ENCODE measurements around the gene DGKI.

The DGKI gene

GRCh38 chr7:137846827-137847567 lies at the start of gene DGKI:
Gene DGKI (minus strand): TSS chr7:137846974.
- DNase-seq, result peak in 13 of 14 donors; percentile 28 to 85 (median 64)

- DNase-seq, result no peak
Observed at GRCh38 chr7:137895301-137896221, 48.8 kb upstream of the DGKI start.

GRCh38 chr7:137893143-137893742 lies 46.5 kb upstream of the DGKI start:
- DNase-seq, result no peak

GRCh38 chr7:137891016-137891655 lies 44.4 kb upstream of the DGKI start:
- no peak for DNase-seq

- no peak for DNase-seq
Observed at GRCh38 chr7:137890449-137890921, 43.7 kb upstream of the DGKI start.

- DNase-seq, result no peak
Observed at GRCh38 chr7:137888241-137888640, 41.5 kb upstream of the DGKI start.

GRCh38 chr7:137886746-137887145 lies 40.0 kb upstream of the DGKI start:
- no peak for DNase-seq

- no peak for DNase-seq
Observed at GRCh38 chr7:137886281-137886680, 39.5 kb upstream of the DGKI start.

- no peak for DNase-seq
Observed at GRCh38 chr7:137885678-137886077, 38.9 kb upstream of the DGKI start.

GRCh38 chr7:137882806-137883205 lies 36.0 kb upstream of the DGKI start:
- no peak for DNase-seq

- DNase-seq, result peak in 2 of 14 donors; percentile 7 to 15
Observed at GRCh38 chr7:137882261-137882668, 35.5 kb upstream of the DGKI start.

- DNase-seq, result no peak
Observed at GRCh38 chr7:137881607-137882260, 35.0 kb upstream of the DGKI start.

- DNase-seq, result no peak
Observed at GRCh38 chr7:137880432-137880831, 33.7 kb upstream of the DGKI start.

- DNase-seq, result peak in 2 of 14 donors; percentile 8 to 15
Observed at GRCh38 chr7:137879357-137880158, 32.8 kb upstream of the DGKI start.

GRCh38 chr7:137878333-137878961 lies 31.7 kb upstream of the DGKI start:
- DNase-seq, result peak in 4 of 14 donors; percentile 9 to 37 (median 27)

GRCh38 chr7:137877027-137877675 lies 30.4 kb upstream of the DGKI start:
- DNase-seq, result no peak

GRCh38 chr7:137875746-137876145 lies 29.0 kb upstream of the DGKI start:
- DNase-seq, result no peak

- no peak for DNase-seq
Observed at GRCh38 chr7:137873979-137874777, 27.4 kb upstream of the DGKI start.

- no peak for DNase-seq
Observed at GRCh38 chr7:137873524-137873923, 26.8 kb upstream of the DGKI start.
